ENCODE results near the gene ANO9.

The ANO9 gene, protein sequence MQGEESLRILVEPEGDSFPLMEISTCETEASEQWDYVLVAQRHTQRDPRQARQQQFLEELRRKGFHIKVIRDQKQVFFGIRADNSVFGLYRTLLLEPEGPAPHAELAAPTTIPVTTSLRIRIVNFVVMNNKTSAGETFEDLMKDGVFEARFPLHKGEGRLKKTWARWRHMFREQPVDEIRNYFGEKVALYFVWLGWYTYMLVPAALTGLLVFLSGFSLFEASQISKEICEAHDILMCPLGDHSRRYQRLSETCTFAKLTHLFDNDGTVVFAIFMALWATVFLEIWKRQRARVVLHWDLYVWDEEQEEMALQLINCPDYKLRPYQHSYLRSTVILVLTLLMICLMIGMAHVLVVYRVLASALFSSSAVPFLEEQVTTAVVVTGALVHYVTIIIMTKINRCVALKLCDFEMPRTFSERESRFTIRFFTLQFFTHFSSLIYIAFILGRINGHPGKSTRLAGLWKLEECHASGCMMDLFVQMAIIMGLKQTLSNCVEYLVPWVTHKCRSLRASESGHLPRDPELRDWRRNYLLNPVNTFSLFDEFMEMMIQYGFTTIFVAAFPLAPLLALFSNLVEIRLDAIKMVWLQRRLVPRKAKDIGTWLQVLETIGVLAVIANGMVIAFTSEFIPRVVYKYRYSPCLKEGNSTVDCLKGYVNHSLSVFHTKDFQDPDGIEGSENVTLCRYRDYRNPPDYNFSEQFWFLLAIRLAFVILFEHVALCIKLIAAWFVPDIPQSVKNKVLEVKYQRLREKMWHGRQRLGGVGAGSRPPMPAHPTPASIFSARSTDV

DNA sequence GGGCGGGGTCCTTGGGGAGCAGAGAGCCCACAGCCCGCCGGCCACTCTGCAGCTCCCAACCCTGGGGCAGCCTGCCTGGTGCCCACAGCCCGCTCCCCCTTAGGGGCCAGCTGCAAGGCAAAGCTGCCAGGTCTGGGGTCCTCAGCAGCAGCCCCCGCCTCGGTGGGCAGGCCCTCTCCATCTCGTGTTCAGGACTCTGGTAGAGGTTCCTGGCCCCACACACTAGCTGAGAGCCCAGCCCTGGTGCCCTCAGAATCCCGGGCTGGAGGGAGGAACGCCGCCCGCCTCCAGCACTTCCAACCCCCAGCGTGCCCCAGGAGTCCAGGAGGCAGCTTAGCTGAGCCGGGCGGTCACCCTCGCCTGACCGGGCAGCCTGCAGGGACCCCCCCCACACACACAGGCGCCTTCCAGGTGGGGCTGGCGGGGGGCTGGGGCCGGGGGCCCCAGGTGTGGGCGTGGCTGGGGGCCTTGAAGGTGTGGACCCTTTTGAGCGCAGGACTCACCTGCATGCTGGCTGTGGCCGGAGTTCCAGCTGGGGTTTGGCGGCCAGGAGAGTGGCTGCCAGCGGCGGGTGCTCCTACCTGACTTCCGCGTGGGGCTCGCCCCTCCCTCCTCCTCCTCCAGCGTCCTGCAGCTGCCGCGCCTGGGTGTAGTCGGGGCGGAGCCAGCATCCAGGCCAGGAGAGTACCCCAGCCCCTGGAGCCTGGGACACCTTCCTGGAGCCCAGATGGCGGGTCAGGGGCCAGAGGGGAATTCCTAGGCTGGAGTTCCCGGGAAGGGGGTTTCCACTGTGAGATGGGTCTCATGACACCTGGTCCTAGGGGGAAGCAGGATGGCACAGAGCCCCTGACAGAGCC lies at the start of gene ANO9:
TSS of gene ANO9 (minus strand) at position 594 of the 857 bp plus-strand sequence. CDS start at position 509, 85 bp downstream.
- no peak for DNase-seq (ENCODE audit: low read depth in 2 of 2)

DNA sequence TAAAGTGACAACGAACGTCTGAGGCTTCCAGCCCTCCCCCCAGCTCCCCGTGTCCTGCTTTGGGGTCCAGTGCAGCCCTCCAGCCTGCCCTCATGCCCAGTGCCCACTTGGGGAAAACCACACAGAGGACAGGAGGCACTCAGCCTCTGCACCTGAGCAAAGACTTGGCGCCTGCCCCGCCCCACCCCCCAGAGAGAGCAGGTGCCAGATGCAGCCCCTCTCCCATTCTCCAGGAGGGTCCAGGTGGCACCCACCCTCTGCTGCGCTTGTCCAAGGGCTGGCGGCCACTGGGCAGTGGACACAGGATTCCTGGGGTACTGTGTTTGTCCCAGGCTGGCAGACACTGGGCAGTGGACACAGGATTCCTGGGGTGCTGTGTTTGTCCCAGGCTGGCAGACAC lies 49.5 kb upstream of the ANO9 start:
- DNase-seq (ENCODE audit: low read depth in 2 of 2): no peak

DNA sequence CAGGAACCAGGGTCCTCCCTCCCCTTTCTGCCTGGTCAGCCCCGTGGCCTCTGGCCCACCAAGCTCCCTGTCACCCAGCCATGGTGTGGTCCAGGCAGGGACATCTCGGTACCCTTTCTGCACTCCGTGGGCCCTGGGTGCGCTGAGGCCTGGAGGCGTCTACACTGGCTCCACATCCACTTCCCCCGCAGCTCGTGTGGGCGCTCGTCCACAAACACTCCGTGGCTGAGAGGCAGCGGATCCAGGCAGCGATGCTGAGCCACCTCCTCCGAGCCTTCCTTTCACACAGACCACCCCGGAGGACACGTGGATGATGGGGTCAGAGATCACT lies 49.1 kb upstream of the ANO9 start:
- DNase-seq (ENCODE audit: low read depth in 2 of 2): no peak

DNA sequence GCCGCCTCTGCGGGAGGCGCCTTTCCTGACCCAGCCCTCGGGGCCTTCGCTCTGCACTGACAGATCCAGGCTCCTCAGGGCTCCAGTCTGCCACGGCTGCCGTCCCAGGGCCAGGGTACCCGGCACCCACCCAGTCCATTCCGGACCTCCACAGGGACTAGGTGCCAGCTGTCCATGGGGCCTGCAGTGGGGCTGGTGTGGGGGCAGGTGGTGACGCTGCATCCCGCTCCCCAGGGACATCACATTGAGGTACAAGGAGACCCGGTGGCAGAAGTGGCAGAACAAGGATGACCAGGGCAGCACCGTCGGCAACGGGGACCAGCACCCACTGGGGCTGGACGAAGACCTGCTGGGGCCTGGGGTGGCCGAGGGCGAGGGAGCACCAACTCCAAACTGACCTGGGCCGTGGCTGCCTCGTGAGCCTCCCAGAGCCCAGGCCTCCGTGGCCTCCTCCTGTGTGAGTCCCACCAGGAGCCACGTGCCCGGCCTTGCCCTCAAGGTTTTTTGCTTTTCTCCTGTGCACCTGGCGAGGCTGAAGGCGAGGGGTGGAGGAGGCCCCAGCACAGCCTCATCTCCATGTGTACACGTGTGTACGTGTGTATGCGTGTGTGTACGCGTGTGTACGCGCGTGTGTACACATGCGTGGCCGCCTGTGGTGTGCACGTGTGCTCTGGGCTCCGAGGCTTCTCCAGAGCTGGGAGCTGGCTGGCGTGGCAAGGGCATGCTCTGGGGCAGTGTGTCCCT lies 48.5 kb upstream of the ANO9 start:
- no peak for DNase-seq (ENCODE audit: low read depth in 2 of 2)

DNA sequence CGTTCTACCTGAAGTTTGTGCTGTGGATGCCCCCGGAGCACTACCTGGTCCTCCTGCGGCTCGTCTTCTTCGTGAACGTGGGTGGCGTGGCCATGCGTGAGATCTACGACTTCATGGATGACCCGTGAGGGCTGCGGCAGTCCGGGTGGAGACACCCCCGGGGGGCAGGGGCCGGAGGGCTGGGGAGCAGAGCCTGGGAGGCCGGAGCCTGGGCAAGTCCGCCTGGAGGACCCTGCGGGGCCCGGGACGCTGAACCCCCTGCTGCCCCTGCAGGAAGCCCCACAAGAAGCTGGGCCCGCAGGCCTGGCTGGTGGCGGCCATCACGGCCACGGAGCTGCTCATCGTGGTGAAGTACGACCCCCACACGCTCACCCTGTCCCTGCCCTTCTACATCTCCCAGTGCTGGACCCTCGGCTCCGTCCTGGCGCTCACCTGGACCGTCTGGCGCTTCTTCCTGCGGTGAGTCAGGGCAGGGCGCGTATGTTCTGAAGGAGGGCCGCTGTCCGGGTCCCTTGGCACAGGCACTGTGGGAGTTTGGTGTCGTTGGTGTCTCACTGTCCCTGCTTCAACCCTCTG lies 47.9 kb upstream of the ANO9 start:
- DNase-seq (ENCODE audit: low read depth in 2 of 2): no peak

DNA sequence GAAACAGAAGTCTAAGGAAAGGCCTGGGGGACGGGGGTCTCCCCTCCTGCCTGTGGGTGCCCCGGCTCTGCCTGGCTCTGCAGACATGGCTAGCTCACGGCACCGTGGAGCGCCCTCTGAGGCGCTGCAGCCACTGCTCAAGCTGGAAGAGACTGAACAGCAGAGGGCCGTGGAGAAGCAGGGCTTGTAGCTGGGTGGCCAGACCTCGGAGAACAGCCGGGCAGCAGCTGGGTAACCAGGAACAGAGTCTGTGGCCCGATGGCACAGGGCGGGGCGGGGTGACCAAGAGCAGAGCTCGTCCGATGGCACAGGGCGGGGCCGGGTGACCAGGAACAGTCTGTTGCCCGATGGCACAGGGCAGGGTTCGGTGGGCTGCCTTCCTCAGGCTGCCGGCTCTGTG lies 47.2 kb upstream of the ANO9 start:
- no peak for DNase-seq (ENCODE audit: low read depth in 2 of 2)

DNA sequence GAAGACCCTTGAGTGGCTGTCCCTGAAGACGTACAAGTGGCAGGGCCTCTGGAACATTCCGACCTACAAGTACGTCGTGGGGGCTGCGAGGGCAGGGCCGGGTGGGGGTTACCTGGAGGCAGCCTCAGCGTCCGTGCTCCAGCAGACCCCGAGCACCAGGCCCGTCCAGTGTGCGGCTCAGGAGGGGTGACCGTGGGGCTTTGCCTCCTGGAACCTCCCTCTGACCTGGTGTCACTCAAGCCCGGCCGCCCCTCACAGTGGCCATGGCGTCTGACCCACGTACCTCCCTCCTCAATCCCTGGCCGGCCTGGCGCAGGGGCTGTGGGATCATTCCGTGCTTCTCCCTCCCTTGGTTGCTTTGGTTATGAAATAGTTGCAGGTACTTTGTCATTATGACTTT lies 46.8 kb upstream of the ANO9 start:
- DNase-seq (ENCODE audit: low read depth in 2 of 2): no peak

DNA sequence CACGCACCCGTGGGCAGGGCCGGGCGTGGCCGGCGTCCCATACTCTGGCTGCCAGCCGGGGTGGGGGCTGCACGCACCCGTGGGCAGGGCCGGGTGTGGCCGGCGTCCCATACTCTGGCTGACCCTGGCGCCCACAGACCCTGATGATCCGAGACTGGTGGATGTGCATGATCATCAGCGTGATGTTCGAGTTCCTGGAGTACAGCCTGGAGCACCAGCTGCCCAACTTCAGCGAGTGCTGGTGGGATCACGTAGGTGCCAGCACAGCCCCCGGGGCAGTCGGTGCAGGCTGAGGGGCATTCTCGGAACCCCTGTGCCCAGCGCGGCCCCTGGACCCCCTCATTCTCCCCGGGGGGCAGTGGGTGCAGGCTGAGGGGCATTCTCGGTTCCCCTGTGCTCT lies 46.3 kb upstream of the ANO9 start:
- DNase-seq (ENCODE audit: low read depth in 2 of 2): no peak

DNA sequence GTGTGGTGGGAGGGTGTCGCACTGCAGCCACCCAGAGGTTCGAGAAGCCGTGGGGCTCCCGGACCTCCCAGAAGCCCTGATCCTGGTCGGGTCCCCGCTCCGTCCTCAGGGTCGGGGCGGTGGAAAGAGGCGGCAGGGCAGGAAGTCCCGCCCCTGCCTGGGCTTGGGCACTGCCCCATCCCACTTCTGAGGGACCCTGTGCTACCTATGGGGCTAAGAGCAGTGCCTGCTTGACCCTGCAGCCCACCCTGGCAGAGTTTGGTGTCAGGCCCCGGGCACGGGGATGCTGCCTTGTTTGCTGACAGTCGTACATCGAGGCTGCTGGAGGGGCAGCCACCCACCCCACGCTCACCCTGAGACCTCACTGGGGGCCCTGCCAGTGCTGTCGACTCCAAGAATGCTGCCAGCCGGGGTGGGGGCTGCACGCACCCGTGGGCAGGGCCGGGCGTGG lies 45.8 kb upstream of the ANO9 start:
- no peak for DNase-seq (ENCODE audit: low read depth in 2 of 2)

DNA sequence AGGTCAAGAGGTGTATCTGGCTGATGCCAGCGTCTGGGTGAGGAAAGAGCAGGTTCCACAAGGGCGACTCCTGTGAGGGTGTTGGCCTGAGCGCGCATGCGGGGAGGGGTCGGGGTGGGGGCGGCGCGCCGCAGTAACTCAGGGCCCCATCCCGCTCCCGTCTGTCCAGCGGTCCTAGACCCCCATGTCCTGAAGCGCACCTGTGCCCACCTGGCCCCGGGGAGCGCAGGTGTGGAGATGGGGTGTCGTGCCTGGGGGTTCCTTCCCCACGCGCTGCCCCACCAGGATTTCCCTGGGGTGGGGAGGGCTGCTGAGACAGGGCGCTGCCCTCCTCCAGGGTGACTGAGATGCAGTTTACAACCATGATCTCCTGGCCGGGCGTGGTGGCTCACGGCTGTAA lies 44.4 kb upstream of the ANO9 start:
- no peak for DNase-seq (ENCODE audit: low read depth in 2 of 2)

DNA sequence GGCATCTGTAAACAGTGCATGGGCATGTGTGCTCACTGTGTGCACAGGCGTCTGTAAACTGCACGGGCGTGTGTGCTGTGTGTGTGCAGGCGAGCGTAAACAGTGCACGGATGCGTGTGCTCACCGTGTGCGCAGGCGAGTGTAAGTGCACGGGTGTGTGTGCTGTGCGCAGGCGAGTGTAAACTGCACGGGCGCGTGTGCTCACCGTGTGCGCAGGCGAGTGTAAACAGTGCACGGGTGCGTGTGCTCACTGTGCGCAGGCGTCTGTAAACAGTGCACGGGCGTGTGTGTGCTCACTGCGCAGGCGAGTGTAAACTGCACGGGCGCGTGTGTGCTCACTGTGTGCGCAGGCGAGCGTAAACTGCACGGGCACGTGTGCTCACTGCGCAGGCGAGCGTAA lies 42.8 kb upstream of the ANO9 start:
- no peak for DNase-seq (ENCODE audit: low read depth in 2 of 2)

DNA sequence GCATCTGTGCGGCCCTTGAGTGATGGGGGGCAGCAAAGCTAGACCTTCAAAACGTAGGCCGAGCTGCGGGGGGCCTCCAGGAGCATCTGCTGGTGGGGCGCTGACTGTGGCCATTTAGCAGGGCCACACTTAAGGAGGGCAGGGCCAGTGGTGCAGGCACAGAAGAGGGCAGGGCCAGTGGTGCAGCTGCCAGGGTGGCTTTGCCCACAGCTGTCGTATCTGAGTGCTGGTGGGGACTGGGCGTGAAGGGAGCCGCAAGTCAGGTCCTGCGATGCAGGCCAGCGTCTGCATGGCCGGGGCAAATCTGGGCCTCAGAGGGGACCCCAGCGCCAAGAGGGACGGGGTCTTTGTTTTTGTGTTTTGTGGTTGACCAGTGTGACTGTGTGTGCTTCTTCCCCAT lies 37.5 kb upstream of the ANO9 start:
- DNase-seq (ENCODE audit: low read depth in 2 of 2): no peak

DNA sequence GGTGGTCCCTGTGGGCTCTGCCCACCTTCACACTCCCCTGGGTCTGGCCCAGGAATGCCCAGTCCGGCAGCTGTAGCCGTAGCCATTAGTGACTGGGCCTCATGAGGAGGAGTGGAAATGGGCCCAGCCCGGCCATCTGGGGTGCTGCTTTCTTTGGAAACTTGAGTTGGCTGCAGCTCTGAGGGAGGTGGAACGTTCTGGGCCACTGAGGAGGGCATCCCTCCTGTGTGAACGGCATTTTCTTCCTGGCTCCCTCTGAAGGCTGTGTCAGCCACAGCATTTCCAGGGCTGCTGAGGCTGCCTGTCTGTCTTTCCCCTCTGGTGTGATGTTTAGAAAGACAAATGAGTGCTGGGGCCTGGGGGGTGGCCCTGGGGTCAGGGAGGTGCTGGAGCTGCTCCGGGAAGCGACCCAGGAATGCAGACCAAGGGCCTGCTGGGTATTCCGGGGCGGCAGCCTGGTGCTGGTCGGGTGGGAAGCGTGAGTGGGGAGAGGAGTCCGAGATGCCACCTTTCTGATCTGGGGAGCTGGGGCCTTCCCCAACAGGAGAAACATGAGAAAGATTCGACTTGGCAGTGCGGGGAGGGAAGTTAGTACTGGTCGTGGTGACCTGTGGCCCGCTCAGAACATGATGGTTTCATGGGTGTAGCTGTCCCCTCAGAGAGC lies 35.4 kb upstream of the ANO9 start:
- no peak for DNase-seq (ENCODE audit: low read depth in 2 of 2)

DNA sequence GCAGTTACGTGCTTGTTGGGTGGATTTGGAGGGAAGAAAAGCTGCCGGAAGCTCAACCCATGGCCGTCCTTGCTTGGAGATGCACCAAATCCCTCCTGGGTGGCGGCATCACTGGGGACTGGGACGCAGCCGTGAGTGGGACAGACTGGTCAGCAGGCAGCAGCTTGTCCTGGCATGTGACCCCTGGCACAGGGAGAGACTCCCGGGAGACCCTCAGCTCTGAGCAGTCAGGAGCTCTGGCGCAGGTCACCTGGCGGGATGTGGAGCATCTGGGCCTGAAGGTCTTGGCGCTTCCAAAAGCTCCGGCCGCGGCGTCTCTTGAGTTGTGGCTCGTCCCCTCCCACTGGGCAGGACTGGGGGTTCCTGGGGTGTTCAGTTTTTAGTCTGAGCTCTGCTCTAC lies 34.6 kb upstream of the ANO9 start:
- DNase-seq (ENCODE audit: low read depth in 2 of 2): no peak

DNA sequence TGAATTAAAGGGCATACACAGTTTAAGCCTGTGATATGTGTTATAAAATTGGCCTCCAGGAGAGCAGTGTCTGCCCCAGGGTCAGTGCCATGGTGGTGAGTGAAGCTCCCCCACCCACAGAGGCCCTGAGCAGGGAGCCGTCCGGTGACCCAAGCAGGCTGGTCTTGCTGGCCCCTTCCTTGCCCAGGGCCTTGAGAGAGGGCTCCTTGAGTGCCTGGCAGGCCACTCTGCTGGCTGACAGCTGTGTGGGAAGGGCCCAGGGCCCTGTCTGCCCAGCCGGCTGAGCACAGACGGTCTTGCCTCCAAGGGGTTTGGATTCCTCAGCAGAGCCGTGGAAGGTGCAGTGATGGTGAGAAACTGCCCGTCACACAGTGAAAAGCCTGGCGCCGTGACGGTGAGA lies 34.1 kb upstream of the ANO9 start:
- DNase-seq (ENCODE audit: low read depth in 2 of 2): no peak

DNA sequence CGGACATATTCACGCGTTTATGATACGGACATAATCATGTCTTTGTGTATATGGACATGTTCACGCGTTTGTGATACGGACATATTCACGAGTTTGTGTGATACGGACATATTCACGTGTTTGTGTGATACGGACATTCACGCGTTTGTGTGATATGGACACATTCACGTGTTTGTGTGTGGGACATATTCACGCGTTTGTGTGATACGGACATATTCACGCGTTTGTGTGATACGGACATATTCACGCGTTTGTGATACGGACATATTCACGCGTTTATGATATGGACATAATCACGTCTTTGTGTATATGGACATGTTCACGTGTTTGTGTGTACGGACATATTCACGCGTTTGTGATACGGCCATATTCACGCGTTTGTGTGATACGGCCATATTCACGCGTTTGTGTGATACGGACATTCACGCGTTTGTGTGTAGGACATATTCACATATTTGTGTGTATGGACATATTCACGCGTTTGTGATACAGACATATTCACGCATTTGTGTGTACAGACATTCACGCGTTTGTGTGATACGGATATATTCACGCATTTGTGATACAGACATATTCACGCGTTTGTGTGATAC lies 33.2 kb upstream of the ANO9 start:
- DNase-seq (ENCODE audit: low read depth in 2 of 2): no peak

DNA sequence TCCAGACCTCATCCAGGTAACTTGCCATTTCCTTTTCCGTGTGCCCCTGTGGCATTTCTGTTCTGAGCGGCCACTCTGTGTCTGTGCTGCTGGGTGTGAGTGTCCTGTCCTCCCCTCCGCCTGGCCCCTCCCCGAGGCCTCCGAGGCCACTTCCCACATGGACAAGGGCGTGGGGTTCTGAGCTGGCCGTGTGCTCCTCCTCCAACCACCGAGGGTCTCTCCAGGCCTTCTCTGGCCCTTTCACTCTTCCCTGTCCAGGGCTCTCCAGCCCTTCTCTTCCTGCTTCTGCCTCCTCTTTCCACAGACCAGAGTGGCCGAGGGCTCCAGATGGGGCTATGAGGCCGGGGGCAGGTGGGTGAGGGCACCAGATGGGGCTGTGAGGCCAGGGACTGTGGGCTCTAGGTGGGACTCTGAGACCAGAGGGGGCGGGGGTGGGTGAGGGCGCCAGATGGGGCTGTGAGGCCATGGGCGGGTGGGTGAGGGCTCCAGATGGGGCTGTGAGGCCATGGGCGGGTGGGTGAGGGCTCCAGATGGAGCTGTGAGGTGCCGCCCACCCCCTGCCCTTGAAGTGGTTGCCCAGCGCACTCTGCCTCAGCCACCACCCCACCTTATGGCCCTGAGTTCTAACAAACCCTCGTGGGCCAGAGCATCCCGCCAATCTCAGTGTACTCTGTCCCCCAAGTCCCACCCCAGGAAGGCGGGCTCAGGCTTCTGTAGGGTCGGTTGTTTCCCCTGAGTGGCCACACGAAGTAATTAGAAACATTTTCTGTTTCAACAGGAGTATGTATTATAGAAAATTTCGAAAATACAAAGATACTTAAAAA lies 32.4 kb upstream of the ANO9 start:
- DNase-seq (ENCODE audit: low read depth in 2 of 2): no peak

DNA sequence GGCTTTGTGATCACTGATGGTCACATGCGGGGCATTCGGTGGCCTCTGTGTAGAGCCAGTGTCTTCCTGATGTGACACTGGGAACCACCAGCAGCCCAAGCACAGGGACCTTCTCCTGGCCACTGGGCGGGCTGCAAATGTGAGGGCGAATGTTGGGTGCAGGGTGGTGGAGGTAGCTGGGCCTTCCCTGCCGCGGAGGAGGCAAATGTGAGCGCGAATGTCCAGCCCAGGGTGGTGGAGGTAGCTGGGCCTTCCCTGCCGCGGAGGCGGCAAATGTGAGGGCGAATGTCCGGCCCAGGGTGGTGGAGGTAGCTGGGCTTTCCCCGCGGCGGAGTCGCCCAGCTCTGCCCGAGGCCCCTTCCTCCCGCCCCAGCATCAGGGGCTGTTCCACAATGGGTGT lies 31.6 kb upstream of the ANO9 start:
- DNase-seq (ENCODE audit: low read depth in 2 of 2): no peak

DNA sequence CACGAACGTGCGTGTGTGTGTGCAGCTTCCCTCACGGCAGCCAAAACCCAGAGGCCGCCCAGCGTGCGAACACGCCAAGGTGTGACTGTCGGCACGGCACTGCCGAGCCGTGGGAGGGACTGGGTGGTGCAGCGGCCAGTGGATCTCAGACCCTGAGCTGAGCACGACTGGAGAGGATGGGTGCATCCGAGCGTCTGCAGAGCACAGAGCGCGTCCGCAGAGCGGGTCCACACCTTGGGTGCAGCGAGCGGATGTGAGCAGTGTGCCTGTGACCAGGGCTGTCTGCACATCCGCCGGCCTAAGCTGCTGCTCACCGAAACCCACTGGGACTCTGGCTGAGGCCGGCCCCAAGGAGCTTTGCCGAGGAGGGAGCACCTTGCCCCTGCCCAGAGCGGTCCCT lies 31.0 kb upstream of the ANO9 start:
- DNase-seq (ENCODE audit: low read depth in 2 of 2): no peak

DNA sequence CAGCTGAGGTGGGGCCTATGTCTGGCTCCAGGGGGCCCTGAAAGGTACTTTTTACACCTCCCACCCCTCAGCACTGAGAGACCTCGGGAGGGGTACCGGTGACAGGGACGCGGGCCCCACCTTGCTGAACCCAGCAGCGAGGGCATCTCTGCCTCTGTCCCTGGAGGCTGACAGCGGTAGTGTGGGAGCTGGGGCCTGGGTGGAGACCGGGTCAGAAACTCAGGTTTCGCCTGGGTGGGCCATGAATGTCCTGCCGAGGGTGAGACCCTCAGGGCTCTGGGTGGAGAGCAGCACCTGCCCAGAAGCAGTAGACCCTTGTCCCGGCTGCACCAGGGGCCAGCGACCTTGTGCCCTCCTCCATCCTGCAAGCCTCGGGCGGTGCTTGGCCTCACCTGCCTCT lies 30.5 kb upstream of the ANO9 start:
- no peak for DNase-seq (ENCODE audit: low read depth in 2 of 2)
